Measurements from ENCODE around the gene RELN. TPM values are rescaled to one million over a fixed set of nuclear protein-coding genes. Genes with fewer than 3 reads are reported as not detected.

Gene RELN
- total RNA-seq, 1 experiment from 2014 or later: 0.48 TPM

DNA sequence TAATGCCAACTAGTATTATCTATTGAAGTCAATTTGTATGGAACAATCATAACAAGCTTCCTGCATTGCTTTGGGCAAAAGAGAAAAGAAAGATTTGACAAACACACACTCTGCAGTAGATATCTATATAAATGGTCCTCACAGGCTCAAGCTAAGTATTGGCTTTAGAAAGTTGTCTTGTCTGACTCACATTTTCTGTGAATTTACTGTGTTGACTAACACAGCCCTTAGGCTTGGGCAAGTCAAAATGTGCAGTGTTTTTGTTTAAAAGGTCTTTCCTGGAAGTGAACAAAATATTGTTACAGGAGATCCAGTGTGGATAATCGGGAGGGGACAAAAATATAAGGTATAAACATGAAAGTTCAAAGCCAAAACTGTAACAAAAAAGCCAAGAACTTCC, 194.4 kb downstream of the RELN start:
- Histone ChIP-seq H4K20me1 (ENCODE audit: insufficient read depth) (no peaks in the 10 kb centered on the region), H3K79me2 (ENCODE audit: low read depth) (no peaks in the 10 kb centered on the region), H3K4me3 (no peak overlapping the region), H3K4me2 (no peak overlapping the region), H3K4me1 (replicated peaks; ENCODE audit: insufficient read depth) (no peaks in the 10 kb centered on the region), H3K27me3 (ENCODE audit: insufficient read depth, low read depth) (no peaks in the 10 kb centered on the region), H2AFZ (no peak overlapping the region), H3K9me3 (ENCODE audit: insufficient read depth, low read depth) (no peaks in the 10 kb centered on the region), H3K27ac (no peak overlapping the region), H3K36me3 (ENCODE audit: low read depth) (no peaks in the 10 kb centered on the region), H3F3A (ENCODE audit: insufficient read depth, low read depth) (no peaks in the 10 kb centered on the region), H3K9me2 (ENCODE audit: insufficient read depth) (no peaks in the 10 kb centered on the region)
- CTCF ChIA-PET: no interaction called here
- no TSS peak for BruUV-seq (replicated peaks)
- no peak for TF ChIP-seq EZH2 (IDR thresholded peaks at IDR 0.05; ENCODE audit: low read depth)
- TF ChIP-seq, protein P1, sequence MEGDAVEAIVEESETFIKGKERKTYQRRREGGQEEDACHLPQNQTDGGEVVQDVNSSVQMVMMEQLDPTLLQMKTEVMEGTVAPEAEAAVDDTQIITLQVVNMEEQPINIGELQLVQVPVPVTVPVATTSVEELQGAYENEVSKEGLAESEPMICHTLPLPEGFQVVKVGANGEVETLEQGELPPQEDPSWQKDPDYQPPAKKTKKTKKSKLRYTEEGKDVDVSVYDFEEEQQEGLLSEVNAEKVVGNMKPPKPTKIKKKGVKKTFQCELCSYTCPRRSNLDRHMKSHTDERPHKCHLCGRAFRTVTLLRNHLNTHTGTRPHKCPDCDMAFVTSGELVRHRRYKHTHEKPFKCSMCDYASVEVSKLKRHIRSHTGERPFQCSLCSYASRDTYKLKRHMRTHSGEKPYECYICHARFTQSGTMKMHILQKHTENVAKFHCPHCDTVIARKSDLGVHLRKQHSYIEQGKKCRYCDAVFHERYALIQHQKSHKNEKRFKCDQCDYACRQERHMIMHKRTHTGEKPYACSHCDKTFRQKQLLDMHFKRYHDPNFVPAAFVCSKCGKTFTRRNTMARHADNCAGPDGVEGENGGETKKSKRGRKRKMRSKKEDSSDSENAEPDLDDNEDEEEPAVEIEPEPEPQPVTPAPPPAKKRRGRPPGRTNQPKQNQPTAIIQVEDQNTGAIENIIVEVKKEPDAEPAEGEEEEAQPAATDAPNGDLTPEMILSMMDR (conservative IDR thresholded peaks at IDR 0.05): no peak
- DNase-seq: no peak
- intact Hi-C loops (cut with micrococcal nuclease; ENCODE audit: unreplicated experiment): no loop called here
- POLR2A ChIA-PET (ENCODE audit: unreplicated experiment): no interaction called here

DNA sequence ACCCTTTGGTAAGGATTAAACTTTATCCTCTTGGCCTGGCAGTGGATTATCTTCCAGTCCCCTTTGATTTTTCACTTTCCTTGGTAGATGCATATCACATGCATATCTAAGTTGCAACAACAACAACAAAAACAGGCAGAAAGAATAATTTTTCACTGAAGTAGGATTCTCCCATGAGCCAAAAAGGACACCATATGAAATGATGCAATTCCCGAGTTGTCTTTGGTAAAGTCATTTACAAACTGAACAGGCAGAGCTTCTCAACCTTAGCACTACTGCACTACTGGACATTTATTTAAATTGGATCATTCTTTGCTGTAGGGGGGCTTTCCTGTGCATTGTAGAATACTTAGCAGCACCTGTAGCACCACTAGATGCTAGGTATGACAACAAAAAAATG, 195.0 kb downstream of the RELN start:
- no peak for DNase-seq
- Histone ChIP-seq H3K4me3 (no peak overlapping the region), H3K4me2 (no peak overlapping the region), H3F3A (ENCODE audit: insufficient read depth, low read depth) (no peaks in the 10 kb centered on the region), H2AFZ (no peak overlapping the region), H3K9me3 (ENCODE audit: insufficient read depth, low read depth) (no peaks in the 10 kb centered on the region), H3K36me3 (ENCODE audit: low read depth) (no peaks in the 10 kb centered on the region), H3K79me2 (ENCODE audit: low read depth) (no peaks in the 10 kb centered on the region), H3K27ac (no peak overlapping the region), H3K27me3 (ENCODE audit: insufficient read depth, low read depth) (no peaks in the 10 kb centered on the region), H3K4me1 (replicated peaks; ENCODE audit: insufficient read depth) (no peaks in the 10 kb centered on the region), H3K9me2 (ENCODE audit: insufficient read depth) (no peaks in the 10 kb centered on the region), H4K20me1 (ENCODE audit: insufficient read depth) (no peaks in the 10 kb centered on the region)
- intact Hi-C loops (cut with micrococcal nuclease; ENCODE audit: unreplicated experiment): no loop called here
- no peak for TF ChIP-seq EZH2 (IDR thresholded peaks at IDR 0.05; ENCODE audit: low read depth)
- TF ChIP-seq, protein P1 (conservative IDR thresholded peaks at IDR 0.05): no peak
- ChIA-PET CTCF (no interaction called here), POLR2A (ENCODE audit: unreplicated experiment) (no interaction called here)
- BruUV-seq (replicated peaks): no TSS peak

GRCh38 chr7:103793614-103794013, 195.8 kb downstream of the RELN start:
- Histone ChIP-seq H3K9me3 (ENCODE audit: insufficient read depth, low read depth) (no peaks in the 10 kb centered on the region), H3K79me2 (ENCODE audit: low read depth) (no peaks in the 10 kb centered on the region), H3K27ac (no peak overlapping the region), H4K20me1 (ENCODE audit: insufficient read depth) (no peaks in the 10 kb centered on the region), H3K4me2 (no peak overlapping the region), H3K27me3 (ENCODE audit: insufficient read depth, low read depth) (no peaks in the 10 kb centered on the region), H3K4me3 (no peak overlapping the region), H3F3A (ENCODE audit: insufficient read depth, low read depth) (no peaks in the 10 kb centered on the region), H3K36me3 (ENCODE audit: low read depth) (no peaks in the 10 kb centered on the region), H3K4me1 (replicated peaks; ENCODE audit: insufficient read depth) (no peaks in the 10 kb centered on the region), H3K9me2 (ENCODE audit: insufficient read depth) (no peaks in the 10 kb centered on the region), H2AFZ (no peak overlapping the region)
- BruUV-seq (replicated peaks): no TSS peak
- no peak for TF ChIP-seq EZH2 (IDR thresholded peaks at IDR 0.05; ENCODE audit: low read depth)
- TF ChIP-seq, protein P1 (conservative IDR thresholded peaks at IDR 0.05): no peak
- CTCF ChIA-PET: no interaction called here
- intact Hi-C loops (cut with micrococcal nuclease; ENCODE audit: unreplicated experiment): no loop called here
- POLR2A ChIA-PET (ENCODE audit: unreplicated experiment): interaction anchor here (0.6 kb wide), 1 partner anchor 17 kb away, joined by 4 read pairs; no protein-coding TSS in a partner anchor
- no peak for DNase-seq
